Spinal cord (tissue), 10 donors: Measurements from ENCODE around the gene CLEC11A. TPM values are rescaled to one million over a fixed set of nuclear protein-coding genes. Genes with fewer than 3 reads are reported as not detected.

ENCODE experiments used
- DNase-seq, 6 donors: peaks; one replicate each; pipeline versions ENCODE4 v3.0.0 to v3.0.0-alpha.2; 2013 to 2015; ENCODE audit warnings: low spot score in 6 of 6, low read depth in 4 of 6
- H3K27ac ChIP-seq: one replicate; pipeline ENCODE4 v1.5.1; 2013; ENCODE audit warnings: low read depth, low read length, control low read depth
- H3K27me3 ChIP-seq: one replicate; pipeline ENCODE4 v1.6.1; 2013; ENCODE audit warnings: low read length; ENCODE audit not compliant: control insufficient read depth, insufficient read depth
- H3K36me3 ChIP-seq: one replicate; pipeline ENCODE4 v1.6.1; 2013; ENCODE audit warnings: low read length; ENCODE audit not compliant: control insufficient read depth, insufficient read depth
- H3K4me1 ChIP-seq: one replicate; pipeline ENCODE4 v1.6.1; 2013; ENCODE audit warnings: low read length; ENCODE audit not compliant: control insufficient read depth, insufficient read depth
- H3K4me3 ChIP-seq: one replicate; pipeline ENCODE4 v1.5.1; 2013; ENCODE audit warnings: low read depth, low read length, control low read depth
- H3K9me3 ChIP-seq: one replicate; pipeline ENCODE4 v1.6.1; 2013; ENCODE audit warnings: low read length; ENCODE audit not compliant: control insufficient read depth, insufficient read depth
- WGBS: methylation state at CpG from one replicate; pipeline ENCODE4 v1.1.5; 2013; ENCODE audit warnings: missing lambda C conversion rate; ENCODE audit not compliant: insufficient coverage; 5-methylcytosine and 5-hydroxymethylcytosine counted together
- polyA plus RNA-seq, 2 donors: library from polyadenylated mRNA; unstranded; fragments of 120-200 nt; gene quantifications; one replicate each; pipeline ENCODE4 v1.2.1, GENCODE V29; 2013; ENCODE audit not compliant: insufficient read length in 2 of 2
- total RNA-seq, 2 donors: library from RNA; depleted of rRNA in 1 of 2; stranded (reverse); fragments of 120-200 nt in 1 of 2; fragments of >200 nt in 1 of 2; gene quantifications; one replicate each; pipeline versions ENCODE4 v1.2.3 to v1.2.4, GENCODE V29; 2013 to 2014
- donor health status: healthy.

Gene CLEC11A
- total and polyA plus RNA-seq, 4 donors, result 17.0 to 44.7 (median 33.4) TPM

- Histone ChIP-seq H3K27me3 (no peaks in the 10 kb centered on the region), H3K4me1 (peaks cover 58% of the 10 kb centered on the region), H3K9me3 (no peaks in the 10 kb centered on the region), H3K4me3 (no peak overlapping the region), H3K36me3 (peaks cover 15% of the 10 kb centered on the region), H3K27ac (no peak overlapping the region)
- peak in 2 of 6 donors; percentile 25 to 55 for DNase-seq
- WGBS, result 43% methylated on average over 8 of the region's 8 CpGs
These were observed 2.2 kb upstream of the CLEC11A start for GRCh38 chr19:50720921-50721381.

DNA sequence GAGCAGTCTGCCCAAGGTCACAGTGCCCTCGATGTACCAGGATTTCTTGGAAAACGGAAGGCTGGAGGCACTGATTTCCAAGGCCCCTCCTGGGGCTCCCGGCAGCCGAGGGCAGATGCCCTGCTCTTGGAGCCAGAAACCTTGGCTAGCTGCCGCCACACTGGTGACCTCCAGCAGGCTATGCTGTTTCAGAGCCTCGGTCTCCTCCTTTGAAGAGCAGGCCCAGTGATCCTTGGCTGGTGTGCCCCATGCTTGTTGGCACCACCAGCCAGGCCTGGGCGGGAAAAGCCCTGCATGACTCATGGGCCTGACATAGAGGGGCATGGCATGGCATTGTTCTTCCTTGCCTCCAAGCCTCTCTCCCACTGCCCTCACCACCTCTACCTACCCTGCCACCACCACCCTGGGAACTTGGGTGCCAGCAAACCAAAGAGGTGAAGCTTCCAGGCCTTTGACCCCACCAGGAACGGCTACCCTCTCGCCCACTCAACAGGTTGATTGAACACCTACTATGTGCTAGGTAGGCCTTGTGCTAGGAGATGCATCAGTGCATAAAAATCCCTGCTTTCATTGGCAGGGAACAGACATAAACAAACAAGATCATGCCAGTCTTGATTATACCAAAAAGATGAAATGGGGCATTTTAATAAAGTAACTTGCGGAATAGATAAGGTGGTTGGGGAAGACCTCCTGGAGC, 1.6 kb upstream of the CLEC11A start:
- Histone ChIP-seq H3K27ac (no peak overlapping the region), H3K4me1 (peaks cover 64% of the 10 kb centered on the region), H3K27me3 (no peaks in the 10 kb centered on the region), H3K4me3 (no peak overlapping the region), H3K36me3 (peaks cover 8% of the 10 kb centered on the region), H3K9me3 (no peaks in the 10 kb centered on the region)
- WGBS, result 64% methylated on average over 10 of the region's 10 CpGs
- DNase-seq, result no peak

DNA sequence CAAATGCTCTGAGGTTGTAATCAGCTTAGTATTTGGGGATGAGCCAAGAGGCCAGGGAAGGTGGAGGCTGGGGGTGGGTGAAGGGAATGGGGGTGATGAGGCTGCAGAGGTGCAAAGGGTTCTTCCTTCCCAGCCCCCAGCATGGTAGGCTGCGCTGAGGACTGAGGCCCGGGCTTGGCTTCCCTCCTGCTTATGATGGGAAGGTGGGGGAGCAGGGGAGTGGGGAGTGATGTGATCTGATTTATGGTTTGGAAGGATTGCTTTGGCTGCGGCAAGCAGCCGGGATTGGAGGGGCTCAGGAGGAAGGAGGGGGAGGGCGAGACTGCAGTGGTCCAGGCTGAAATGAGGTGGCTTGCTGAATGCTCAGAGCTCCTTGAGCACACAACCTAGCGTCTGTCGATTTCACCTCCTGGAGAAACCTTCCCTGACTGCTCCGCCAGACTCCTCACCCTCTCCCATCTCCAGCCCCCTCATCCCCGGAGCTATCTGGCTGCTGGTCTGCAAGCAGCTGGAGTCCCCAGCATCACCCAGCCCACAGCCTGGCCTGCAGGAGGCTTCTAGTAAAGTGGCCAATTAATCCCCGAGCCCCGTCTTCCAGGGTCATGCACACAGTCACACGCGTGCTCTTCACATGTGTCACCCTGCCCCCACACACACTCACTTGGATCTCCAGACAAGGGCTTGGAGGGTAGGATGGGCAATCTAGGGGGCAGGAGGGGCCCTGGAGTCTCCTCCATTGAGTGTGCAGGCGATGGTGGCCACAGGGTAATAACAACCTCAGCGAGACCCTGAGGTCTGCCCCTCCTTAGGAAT, 757 bp upstream of the CLEC11A start:
- peaks cover under 1% of the 10 kb centered on the region for H3K36me3 ChIP-seq
- WGBS, result 24% methylated on average over 9 of the region's 15 CpGs
- peak overlapping the region; percentile 71 for H3K4me3 ChIP-seq
- peak in 3 of 6 donors; percentile 21 to 90 (median 36) for DNase-seq
- no peaks in the 10 kb centered on the region for H3K27me3 ChIP-seq
- peaks cover 59% of the 10 kb centered on the region for H3K4me1 ChIP-seq
- no peaks in the 10 kb centered on the region for H3K9me3 ChIP-seq
- peak overlapping the region; percentile 75 for H3K27ac ChIP-seq

GRCh38 chr19:50723735-50724521, 764 bp downstream of the CLEC11A start:
- H3K4me1 ChIP-seq, result peaks cover 57% of the 10 kb centered on the region
- no peaks in the 10 kb centered on the region for H3K9me3 ChIP-seq
- H3K36me3 ChIP-seq, result no peaks in the 10 kb centered on the region
- peak overlapping the region; percentile 71 for H3K4me3 ChIP-seq
- peak overlapping the region; percentile 69 for H3K27ac ChIP-seq
- no peak for DNase-seq
- no peaks in the 10 kb centered on the region for H3K27me3 ChIP-seq
- 7% methylated on average over 27 of the region's 31 CpGs for WGBS

DNA sequence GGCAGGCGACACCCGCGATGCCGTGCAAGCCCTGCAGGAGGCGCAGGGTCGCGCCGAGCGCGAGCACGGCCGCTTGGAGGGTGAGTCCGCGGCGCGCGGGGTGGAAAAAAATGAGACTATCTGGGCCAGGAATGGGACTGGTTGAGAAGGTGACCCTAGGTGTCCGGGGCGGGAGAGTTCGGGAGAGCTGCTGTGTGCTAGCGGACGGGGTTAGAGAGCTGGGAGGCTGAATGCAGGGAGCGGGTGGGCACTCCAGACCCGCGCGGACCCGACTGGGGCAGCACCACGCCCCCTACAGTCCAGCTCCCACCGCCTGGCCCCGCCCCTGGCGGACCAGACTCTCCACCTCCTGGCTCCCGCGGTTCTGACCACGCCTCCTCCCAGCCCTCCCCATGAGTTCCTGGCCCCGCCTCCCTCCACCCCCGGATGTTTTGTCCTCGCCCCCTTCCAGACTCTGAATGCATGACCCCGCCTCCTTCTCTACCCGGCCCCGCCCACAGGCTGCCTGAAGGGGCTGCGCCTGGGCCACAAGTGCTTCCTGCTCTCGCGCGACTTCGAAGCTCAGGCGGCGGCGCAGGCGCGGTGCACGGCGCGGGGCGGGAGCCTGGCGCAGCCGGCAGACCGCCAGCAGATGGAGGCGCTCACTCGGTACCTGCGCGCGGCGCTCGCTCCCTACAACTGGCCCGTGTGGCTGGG, 1.5 kb downstream of the CLEC11A start:
- DNase-seq, result peak; percentile 94 to 100 (median 100)
- peaks cover 55% of the 10 kb centered on the region for H3K4me1 ChIP-seq
- H3K36me3 ChIP-seq, result no peaks in the 10 kb centered on the region
- H3K4me3 ChIP-seq, result peak overlapping the region; percentile 71
- no peaks in the 10 kb centered on the region for H3K9me3 ChIP-seq
- peak overlapping the region; percentile 73 for H3K27ac ChIP-seq
- WGBS, result 0% methylated on average over 65 of the region's 65 CpGs
- H3K27me3 ChIP-seq, result no peaks in the 10 kb centered on the region

DNA sequence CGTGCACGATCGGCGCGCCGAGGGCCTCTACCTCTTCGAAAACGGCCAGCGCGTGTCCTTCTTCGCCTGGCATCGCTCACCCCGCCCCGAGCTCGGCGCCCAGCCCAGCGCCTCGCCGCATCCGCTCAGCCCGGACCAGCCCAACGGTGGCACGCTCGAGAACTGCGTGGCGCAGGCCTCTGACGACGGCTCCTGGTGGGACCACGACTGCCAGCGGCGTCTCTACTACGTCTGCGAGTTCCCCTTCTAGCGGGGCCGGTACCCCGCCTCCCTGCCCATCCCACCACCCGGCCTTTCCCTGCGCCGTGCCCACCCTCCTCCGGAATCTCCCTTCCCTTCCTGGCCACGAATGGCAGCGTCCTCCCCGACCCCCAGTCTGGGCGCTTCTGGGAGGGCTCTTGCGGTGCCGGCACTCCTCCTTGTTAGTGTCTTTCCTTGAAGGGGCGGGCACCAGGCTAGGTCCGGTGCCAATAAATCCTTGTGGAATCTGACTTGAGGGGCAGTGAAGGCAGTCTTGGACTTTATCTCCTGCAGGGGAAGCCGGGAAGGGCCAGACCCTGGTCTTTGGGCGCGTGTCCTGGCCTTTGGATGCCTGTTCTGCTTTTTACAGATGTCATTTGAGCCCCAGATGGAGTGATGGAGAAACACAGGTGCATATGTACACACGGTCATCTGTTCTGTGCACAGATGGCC, 2.2 kb downstream of the CLEC11A start:
- Histone ChIP-seq H3K36me3 (no peaks in the 10 kb centered on the region), H3K27me3 (no peaks in the 10 kb centered on the region), H3K4me3 (peak overlapping the region; percentile 66), H3K9me3 (no peaks in the 10 kb centered on the region), H3K27ac (peak overlapping the region; percentile 64), H3K4me1 (peaks cover 50% of the 10 kb centered on the region)
- 2% methylated on average over 52 of the region's 52 CpGs for WGBS
- DNase-seq, result no peak

DNA sequence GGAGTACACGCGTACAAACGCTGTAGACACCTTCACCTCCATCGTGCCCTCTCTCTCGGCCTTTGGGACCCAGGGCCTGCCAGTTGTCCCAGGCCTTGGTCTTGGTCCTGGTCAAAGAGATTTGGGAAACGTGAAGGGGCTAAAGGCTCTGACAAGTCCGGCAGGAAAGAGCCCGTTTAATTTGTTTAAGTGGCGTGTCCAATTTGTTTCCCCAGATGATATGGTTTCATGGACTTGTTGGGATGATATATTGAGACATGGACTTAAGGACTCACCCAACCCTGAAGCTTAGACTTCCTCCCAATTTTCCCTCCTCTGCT, 2.7 kb downstream of the CLEC11A start:
- peak overlapping the region; percentile 66 for H3K4me3 ChIP-seq
- no peaks in the 10 kb centered on the region for H3K27me3 ChIP-seq
- no peak for DNase-seq
- H3K27ac ChIP-seq, result no peak overlapping the region
- H3K9me3 ChIP-seq, result no peaks in the 10 kb centered on the region
- WGBS, result 57% methylated on average over 3 of the region's 9 CpGs
- H3K4me1 ChIP-seq, result peaks cover 48% of the 10 kb centered on the region
- H3K36me3 ChIP-seq, result no peaks in the 10 kb centered on the region

DNA sequence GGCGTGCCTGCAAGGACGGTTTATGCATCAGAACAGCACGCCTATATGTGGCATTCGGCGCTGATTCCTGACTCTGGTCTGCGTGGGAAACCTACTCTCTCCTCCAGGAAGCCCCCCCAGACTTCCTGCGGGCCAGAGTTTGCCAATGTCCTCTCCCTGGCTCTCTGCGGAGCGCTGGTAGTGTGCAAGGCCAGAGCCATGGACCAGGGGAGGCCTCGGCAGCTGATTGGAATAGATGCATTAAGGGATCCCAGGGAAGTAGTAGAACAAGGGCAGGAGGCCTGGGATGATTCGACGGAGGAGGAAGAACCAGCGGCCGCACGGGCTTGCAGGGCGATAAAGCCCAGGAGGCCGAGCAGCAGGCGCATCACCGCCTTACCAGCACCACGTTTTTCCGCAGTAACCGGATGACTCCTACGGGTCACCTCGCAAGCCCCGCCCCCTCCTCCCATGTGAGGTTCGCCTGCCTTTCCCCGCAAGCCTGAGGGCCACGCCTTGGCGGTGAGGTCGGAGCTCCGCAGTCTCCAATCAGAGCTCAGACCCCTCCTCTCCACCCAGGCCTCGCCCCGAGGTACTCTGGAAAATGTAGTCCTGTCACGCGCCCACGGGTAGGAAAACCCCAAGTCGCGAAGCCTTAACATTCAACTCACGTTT, 5.0 kb downstream of the CLEC11A start:
- H3K4me1 ChIP-seq, result peaks cover 39% of the 10 kb centered on the region
- H3K9me3 ChIP-seq, result no peaks in the 10 kb centered on the region
- H3K4me3 ChIP-seq, result peak overlapping the region; percentile 21
- H3K27ac ChIP-seq, result no peak overlapping the region
- 11% methylated on average over 38 of the region's 39 CpGs for WGBS
- no peaks in the 10 kb centered on the region for H3K27me3 ChIP-seq
- peak in 5 of 6 donors; percentile 64 to 98 (median 79) for DNase-seq
- no peaks in the 10 kb centered on the region for H3K36me3 ChIP-seq
